KMS-11 (cell line): ENCODE data around the gene ANAPC1.
A peak's percentile ranks its signal among the peaks of the same experiment; 100 is the strongest.

Experiments
- H2AFZ ChIP-seq: fragments of 200-600 bp; sonication (generic); 2 replicates; pipeline ENCODE4 v1.6.1; 2016; ENCODE audit warnings: antibody characterized with exemption, mixed run types, low read depth
- H3K27ac ChIP-seq: fragments of 200-600 bp; sonication (generic); 2 replicates; pipeline ENCODE4 v1.6.1; 2016; ENCODE audit warnings: mild to moderate bottlenecking, mixed run types
- H3K27me3 ChIP-seq: fragments of 200-600 bp; sonication (generic); 2 replicates; pipeline ENCODE4 v1.6.1; 2017; ENCODE audit warnings: mild to moderate bottlenecking, low read depth, mixed run types, moderate library complexity; ENCODE audit not compliant: insufficient read depth
- H3K36me3 ChIP-seq: fragments of 200-600 bp; sonication (generic); 2 replicates; pipeline ENCODE4 v1.6.1; 2017; ENCODE audit warnings: mild to moderate bottlenecking, mixed run types; ENCODE audit not compliant: insufficient read depth
- H3K4me1 ChIP-seq: fragments of 200-600 bp; sonication (generic); 2 replicates; pipeline ENCODE4 v1.6.1; 2016; ENCODE audit warnings: mild to moderate bottlenecking, low read depth, mixed run types; ENCODE audit not compliant: poor library complexity, severe bottlenecking
- H3K4me2 ChIP-seq: fragments of 200-600 bp; sonication (generic); 2 replicates; pipeline ENCODE4 v1.7.0; 2016; ENCODE audit warnings: mild to moderate bottlenecking, mixed run types
- H3K4me3 ChIP-seq: fragments of 200-600 bp; sonication (generic); IDR thresholded peaks from 2 replicates; pipeline ENCODE4 v1.6.1; 2017; ENCODE audit warnings: low read depth, low read length, mixed read lengths; ENCODE audit not compliant: insufficient read depth
- H3K79me2 ChIP-seq: fragments of 200-600 bp; sonication (generic); 2 replicates; pipeline ENCODE4 v1.6.1; 2016; ENCODE audit warnings: low read depth, mixed run types; ENCODE audit not compliant: insufficient read depth
- H3K9ac ChIP-seq: fragments of 200-600 bp; sonication (generic); 2 replicates; pipeline ENCODE4 v1.6.1; 2016; ENCODE audit warnings: mild to moderate bottlenecking, mixed run types
- H4K20me1 ChIP-seq: fragments of 200-600 bp; sonication (generic); 2 replicates; pipeline ENCODE4 v1.6.1; 2016; ENCODE audit warnings: mild to moderate bottlenecking, mixed run types; ENCODE audit not compliant: insufficient read depth
- CTCF ChIP-seq: fragments of 200-600 bp; sonication (generic); conservative IDR thresholded peaks from 2 replicates; pipeline ENCODE4 v1.6.1; 2017; ENCODE audit warnings: low read depth, mild to moderate bottlenecking, antibody characterized with exemption, low read length, moderate library complexity, mixed read lengths

Gene ANAPC1

GRCh38 chr2:111897924-111898702, 14.1 kb upstream of the ANAPC1 start, which contains the start of gene MERTK:
Gene MERTK, plus strand, starts transcription at chr2:111898607. Its CDS starts 129 bp downstream, at chr2:111898736.
- peaks cover 9% of the 10 kb centered on the region for H3K4me1 ChIP-seq
- H3K27me3 ChIP-seq = no peaks in the 10 kb centered on the region
- peak within 1 kb of the TSS; percentile 18; the same call in 1 of the 2 replicates for H3K9ac ChIP-seq
- H3K36me3 ChIP-seq = no peaks in the 10 kb centered on the region
- peak within 1 kb of the TSS; percentile 79 for H2AFZ ChIP-seq
- H3K4me2 ChIP-seq = peak within 1 kb of the TSS; percentile 94; the same call in 1 of the 2 replicates
- H3K4me3 ChIP-seq = no peak within 1 kb of the TSS
- peak; percentile 23; the same call in 1 of the 2 replicates for TF ChIP-seq CTCF
- no peaks in the 10 kb centered on the region for H3K79me2 ChIP-seq
- H4K20me1 ChIP-seq = no peaks in the 10 kb centered on the region
- H3K27ac ChIP-seq = no peak within 1 kb of the TSS

GRCh38 chr2:111897630-111897923, 13.6 kb upstream of the ANAPC1 start:
- peak overlapping the region; percentile 79; the same call in 1 of the 2 replicates for H2AFZ ChIP-seq
- H3K36me3 ChIP-seq = no peaks in the 10 kb centered on the region
- H4K20me1 ChIP-seq = no peaks in the 10 kb centered on the region
- H3K4me3 ChIP-seq = no peak overlapping the region
- H3K27ac ChIP-seq = no peak overlapping the region
- peak overlapping the region; percentile 94; the same call in 1 of the 2 replicates for H3K4me2 ChIP-seq
- no peak; the same call in 1 of the 2 replicates for TF ChIP-seq CTCF
- H3K9ac ChIP-seq = peak overlapping the region; percentile 18; the same call in 1 of the 2 replicates
- no peaks in the 10 kb centered on the region for H3K79me2 ChIP-seq
- H3K27me3 ChIP-seq = no peaks in the 10 kb centered on the region
- peaks cover 9% of the 10 kb centered on the region for H3K4me1 ChIP-seq

- no peak for TF ChIP-seq CTCF
- no peak overlapping the region for H3K4me2 ChIP-seq
- no peak overlapping the region for H3K27ac ChIP-seq
- no peaks in the 10 kb centered on the region for H3K27me3 ChIP-seq
- H3K79me2 ChIP-seq = no peaks in the 10 kb centered on the region
- H3K36me3 ChIP-seq = no peaks in the 10 kb centered on the region
- H4K20me1 ChIP-seq = no peaks in the 10 kb centered on the region
- peaks cover 9% of the 10 kb centered on the region for H3K4me1 ChIP-seq
- no peak overlapping the region for H3K4me3 ChIP-seq
- H2AFZ ChIP-seq = no peak overlapping the region
- no peak overlapping the region for H3K9ac ChIP-seq
These were observed 12.6 kb upstream of the ANAPC1 start for GRCh38 chr2:111896576-111896975.

GRCh38 chr2:111896024-111896423, 12.0 kb upstream of the ANAPC1 start:
- H3K79me2 ChIP-seq = no peaks in the 10 kb centered on the region
- peaks cover 6% of the 10 kb centered on the region for H3K4me1 ChIP-seq
- no peak overlapping the region for H3K4me2 ChIP-seq
- H3K36me3 ChIP-seq = no peaks in the 10 kb centered on the region
- H3K27me3 ChIP-seq = no peaks in the 10 kb centered on the region
- H3K9ac ChIP-seq = no peak overlapping the region
- no peak for TF ChIP-seq CTCF
- no peak overlapping the region for H3K27ac ChIP-seq
- H3K4me3 ChIP-seq = no peak overlapping the region
- H2AFZ ChIP-seq = no peak overlapping the region
- no peaks in the 10 kb centered on the region for H4K20me1 ChIP-seq
